ENCODE results near the gene KCNA10. TPM values are rescaled to one million over a fixed set of nuclear protein-coding genes. Genes with fewer than 3 reads are reported as not detected.

Gene KCNA10
- polyA plus RNA-seq, 1 donor (not counting 4 experiments of a cell fraction or from before 2014, with no cell fraction given), result not detected

DNA sequence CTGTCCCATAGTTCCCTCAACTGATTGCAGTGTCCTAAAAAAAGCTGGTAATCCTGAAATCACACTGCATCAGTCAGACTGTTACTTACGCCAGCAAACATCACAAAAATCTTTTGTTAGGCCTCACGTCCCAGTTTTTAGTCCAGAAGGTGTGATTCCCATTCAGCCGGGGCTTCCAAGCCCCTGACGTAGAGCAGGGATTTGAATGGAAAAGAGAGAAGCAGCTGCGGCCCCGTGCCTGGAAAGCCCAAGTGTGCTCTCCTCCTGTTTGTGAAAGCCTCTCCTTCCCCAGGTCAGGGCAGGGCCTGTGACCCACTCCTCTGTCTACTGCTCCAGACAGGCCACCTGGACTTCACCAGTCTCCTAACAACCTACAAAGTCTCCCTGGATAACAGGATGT is 20.7 kb downstream of the KCNA10 start:
- Histone ChIP-seq H3K4me1 (ENCODE audit: control insufficient read depth, extremely low read depth, insufficient read depth, low read length) (peaks cover 3% of the 10 kb centered on the region), H3K36me3 (ENCODE audit: control insufficient read depth in 2 of 2, extremely low read depth in 1 of 2, insufficient read depth in 2 of 2, low read length in 2 of 2) (no peaks in the 10 kb centered on the region), H3K9me1 (ENCODE audit: control insufficient read depth, extremely low read depth, insufficient read depth, low read length) (no peaks in the 10 kb centered on the region), H3K79me2 (ENCODE audit: control insufficient read depth, insufficient read depth, low read length) (no peaks in the 10 kb centered on the region), H3K4me2 (ENCODE audit: control insufficient read depth, extremely low read depth, insufficient read depth, low read depth, low read length) (no peak overlapping the region), H3K27ac (ENCODE audit: control insufficient read depth, insufficient read depth, low read length) (no peak overlapping the region), H3K9me3 (ENCODE audit: control insufficient read depth, low read depth, low read length) (no peaks in the 10 kb centered on the region), H3K4me3 (ENCODE audit: control insufficient read depth in 2 of 3, extremely low read depth in 1 of 3, insufficient read depth in 2 of 3, low read depth in 1 of 3, low read length in 3 of 3) (no peak overlapping the region), H3K27me3 (ENCODE audit: control insufficient read depth, extremely low read depth, insufficient read depth, low read length) (peaks cover 13% of the 10 kb centered on the region), H3K9ac (ENCODE audit: control insufficient read depth, extremely low read depth, insufficient read depth, low read length) (no peak overlapping the region), H4K20me1 (ENCODE audit: control insufficient read depth, extremely low read depth, insufficient read depth, low read length) (no peaks in the 10 kb centered on the region), H2AFZ (ENCODE audit: control insufficient read depth, low read length) (no peak overlapping the region)
- no peak for TF ChIP-seq EZH2 (IDR thresholded peaks at IDR 0.05; ENCODE audit: low read length)
- TF ChIP-seq, protein P1, sequence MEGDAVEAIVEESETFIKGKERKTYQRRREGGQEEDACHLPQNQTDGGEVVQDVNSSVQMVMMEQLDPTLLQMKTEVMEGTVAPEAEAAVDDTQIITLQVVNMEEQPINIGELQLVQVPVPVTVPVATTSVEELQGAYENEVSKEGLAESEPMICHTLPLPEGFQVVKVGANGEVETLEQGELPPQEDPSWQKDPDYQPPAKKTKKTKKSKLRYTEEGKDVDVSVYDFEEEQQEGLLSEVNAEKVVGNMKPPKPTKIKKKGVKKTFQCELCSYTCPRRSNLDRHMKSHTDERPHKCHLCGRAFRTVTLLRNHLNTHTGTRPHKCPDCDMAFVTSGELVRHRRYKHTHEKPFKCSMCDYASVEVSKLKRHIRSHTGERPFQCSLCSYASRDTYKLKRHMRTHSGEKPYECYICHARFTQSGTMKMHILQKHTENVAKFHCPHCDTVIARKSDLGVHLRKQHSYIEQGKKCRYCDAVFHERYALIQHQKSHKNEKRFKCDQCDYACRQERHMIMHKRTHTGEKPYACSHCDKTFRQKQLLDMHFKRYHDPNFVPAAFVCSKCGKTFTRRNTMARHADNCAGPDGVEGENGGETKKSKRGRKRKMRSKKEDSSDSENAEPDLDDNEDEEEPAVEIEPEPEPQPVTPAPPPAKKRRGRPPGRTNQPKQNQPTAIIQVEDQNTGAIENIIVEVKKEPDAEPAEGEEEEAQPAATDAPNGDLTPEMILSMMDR (optimal IDR thresholded peaks at IDR 0.05 in 1 of 3, IDR thresholded peaks at IDR 0.05 in 1 of 3, conservative IDR thresholded peaks at IDR 0.05 in 1 of 3; ENCODE audit: extremely low read depth in 1 of 3, insufficient read depth in 2 of 3, low read length in 3 of 3), result no peak
- DNase-seq (ENCODE audit: low read depth, low spot score) (no peak), FAIRE-seq (no peak)
- dilution Hi-C loops (cut with MboI; ENCODE audit: extremely low pct_ligation_motif_present, low sequenced_read_pairs), result no loop called here

DNA sequence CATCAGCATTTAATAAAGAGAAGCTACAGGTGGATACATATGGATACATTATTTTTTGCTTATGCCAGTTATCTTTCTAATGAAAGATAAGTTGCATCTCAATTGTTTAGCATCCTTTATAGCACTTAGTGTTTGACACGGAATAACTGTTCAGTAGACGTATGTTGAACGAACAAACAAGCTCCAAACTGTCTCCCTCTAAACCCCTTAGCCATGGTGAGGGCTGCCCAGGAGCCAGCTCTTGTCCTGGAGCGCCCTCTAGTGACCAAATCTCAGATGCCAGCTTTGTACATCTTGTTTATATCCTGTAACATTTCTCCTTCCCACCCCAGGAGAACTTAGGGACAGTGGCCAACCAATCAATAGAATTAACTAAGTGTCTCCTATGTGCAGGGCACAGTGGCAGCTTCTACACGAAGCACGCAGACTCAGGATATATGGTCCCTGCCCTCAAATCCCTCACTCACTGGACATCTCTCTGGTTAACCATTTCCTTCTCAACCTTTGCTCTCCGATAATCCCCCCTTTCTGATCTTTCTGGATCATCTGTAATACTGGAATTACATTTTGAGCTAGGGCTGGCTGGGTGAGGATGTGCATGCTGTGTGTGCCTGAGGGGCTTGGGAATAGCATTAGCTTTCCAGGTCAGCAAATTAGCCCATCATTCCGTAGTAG is 22.9 kb downstream of the KCNA10 start:
- no peaks in the 10 kb centered on the region for H3K9me1 ChIP-seq (ENCODE audit: control insufficient read depth, extremely low read depth, insufficient read depth, low read length)
- TF ChIP-seq, protein P1 (optimal IDR thresholded peaks at IDR 0.05 in 1 of 3, IDR thresholded peaks at IDR 0.05 in 1 of 3, conservative IDR thresholded peaks at IDR 0.05 in 1 of 3; ENCODE audit: extremely low read depth in 1 of 3, insufficient read depth in 2 of 3, low read length in 3 of 3), result peak; percentile 90 to 94 (median 90)
- TF ChIP-seq EZH2 (IDR thresholded peaks at IDR 0.05; ENCODE audit: low read length), result no peak
- FAIRE-seq (peak; percentile 84), DNase-seq (ENCODE audit: low read depth, low spot score) (no peak)
- H3K9me3 ChIP-seq (ENCODE audit: control insufficient read depth, low read depth, low read length), result no peaks in the 10 kb centered on the region
- peaks cover 4% of the 10 kb centered on the region for H3K27me3 ChIP-seq (ENCODE audit: control insufficient read depth, extremely low read depth, insufficient read depth, low read length)
- peaks cover 3% of the 10 kb centered on the region for H3K4me1 ChIP-seq (ENCODE audit: control insufficient read depth, extremely low read depth, insufficient read depth, low read length)
- H2AFZ ChIP-seq (ENCODE audit: control insufficient read depth, low read length), result no peak overlapping the region
- H3K27ac ChIP-seq (ENCODE audit: control insufficient read depth, insufficient read depth, low read length), result no peak overlapping the region
- no peaks in the 10 kb centered on the region for H4K20me1 ChIP-seq (ENCODE audit: control insufficient read depth, extremely low read depth, insufficient read depth, low read length)
- no peaks in the 10 kb centered on the region for H3K79me2 ChIP-seq (ENCODE audit: control insufficient read depth, insufficient read depth, low read length)
- no peaks in the 10 kb centered on the region for H3K36me3 ChIP-seq (ENCODE audit: control insufficient read depth in 2 of 2, extremely low read depth in 1 of 2, insufficient read depth in 2 of 2, low read length in 2 of 2)
- dilution Hi-C loops (cut with MboI; ENCODE audit: extremely low pct_ligation_motif_present, low sequenced_read_pairs), result no loop called here
- H3K4me3 ChIP-seq (ENCODE audit: control insufficient read depth in 2 of 3, extremely low read depth in 1 of 3, insufficient read depth in 2 of 3, low read depth in 1 of 3, low read length in 3 of 3), result no peak overlapping the region
- H3K4me2 ChIP-seq (ENCODE audit: control insufficient read depth, extremely low read depth, insufficient read depth, low read depth, low read length), result no peak overlapping the region
- H3K9ac ChIP-seq (ENCODE audit: control insufficient read depth, extremely low read depth, insufficient read depth, low read length), result no peak overlapping the region

Measured in keratinocyte (primary cell).